NOMO-1 (cell line): Measurements from ENCODE around the gene MTUS2.

Experiments used
- DNase-seq, 2 experiments: peaks; one replicate each; lab custom pipeline; 2025; ENCODE audit not compliant: unreplicated experiment in 2 of 2; lab: John Stamatoyannopoulos, UW

The MTUS2 gene

GRCh38 chr13:28856287-28856686 is 36.1 kb downstream of the MTUS2 start:
- DNase-seq, result no peak

GRCh38 chr13:28859069-28859468 is 38.9 kb downstream of the MTUS2 start:
- no peak for DNase-seq

- DNase-seq, result no peak
These were observed 39.6 kb downstream of the MTUS2 start for GRCh38 chr13:28859717-28860116.

- no peak for DNase-seq
These were observed 44.4 kb downstream of the MTUS2 start for GRCh38 chr13:28864544-28864943.

DNA sequence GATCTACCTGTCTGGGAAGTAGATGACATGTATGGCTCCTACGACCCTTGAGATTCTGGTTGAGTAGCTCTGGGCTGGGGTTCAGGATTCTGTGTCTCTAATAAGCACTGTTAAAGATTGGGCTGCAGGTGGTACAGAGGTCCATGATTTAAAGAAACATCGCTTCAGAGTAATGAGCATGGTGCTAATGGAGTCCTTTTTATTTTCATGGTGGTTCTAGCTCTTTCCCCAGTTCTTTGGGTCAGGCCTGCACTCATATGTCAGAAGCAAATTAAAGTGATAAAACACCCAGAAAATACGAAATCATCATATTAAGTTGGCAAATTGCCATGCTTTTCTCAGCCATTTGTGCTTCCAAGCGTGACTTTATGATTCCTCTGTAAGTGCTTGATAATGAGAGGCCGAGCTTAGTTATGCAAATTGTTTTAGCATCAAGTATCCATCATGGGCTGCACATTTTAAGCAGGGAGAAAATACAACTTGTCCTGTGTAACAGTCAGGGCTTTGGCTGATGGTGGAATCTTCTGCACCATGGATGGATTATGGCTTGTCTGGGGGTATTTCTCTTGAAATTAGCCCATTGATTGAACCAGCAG is 45.1 kb downstream of the MTUS2 start:
- DNase-seq, result no peak

DNA sequence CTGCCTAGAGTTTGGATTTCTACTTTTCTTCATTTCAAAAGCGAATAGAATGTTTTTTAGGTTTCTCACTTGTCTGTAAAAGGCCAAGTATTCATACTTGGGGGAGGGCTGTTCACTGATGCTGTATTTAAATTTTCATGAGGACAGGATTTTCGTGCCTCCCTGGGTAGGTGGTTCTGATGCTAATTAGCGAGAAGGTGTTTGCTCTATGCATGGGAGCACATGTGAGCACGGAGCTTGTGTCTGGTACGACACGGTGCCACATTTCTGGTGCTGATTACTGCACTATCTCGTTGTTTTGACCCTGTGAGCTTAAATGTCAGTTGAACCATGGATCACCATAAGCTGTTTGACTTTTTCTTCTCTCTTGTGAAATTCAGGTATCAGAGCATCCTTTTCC is 45.8 kb downstream of the MTUS2 start:
- DNase-seq, result no peak

- DNase-seq, result no peak
These were observed 46.8 kb downstream of the MTUS2 start for GRCh38 chr13:28866932-28867331.

- DNase-seq, result no peak
These were observed 47.4 kb downstream of the MTUS2 start for GRCh38 chr13:28867564-28867963.

- peak; percentile 1 to 23 for DNase-seq
These were observed 52.5 kb downstream of the MTUS2 start for GRCh38 chr13:28872427-28873176.

- DNase-seq, result no peak
These were observed 55.9 kb downstream of the MTUS2 start for GRCh38 chr13:28875846-28876615.

GRCh38 chr13:28877408-28877807 is 57.3 kb downstream of the MTUS2 start:
- DNase-seq, result no peak

DNA sequence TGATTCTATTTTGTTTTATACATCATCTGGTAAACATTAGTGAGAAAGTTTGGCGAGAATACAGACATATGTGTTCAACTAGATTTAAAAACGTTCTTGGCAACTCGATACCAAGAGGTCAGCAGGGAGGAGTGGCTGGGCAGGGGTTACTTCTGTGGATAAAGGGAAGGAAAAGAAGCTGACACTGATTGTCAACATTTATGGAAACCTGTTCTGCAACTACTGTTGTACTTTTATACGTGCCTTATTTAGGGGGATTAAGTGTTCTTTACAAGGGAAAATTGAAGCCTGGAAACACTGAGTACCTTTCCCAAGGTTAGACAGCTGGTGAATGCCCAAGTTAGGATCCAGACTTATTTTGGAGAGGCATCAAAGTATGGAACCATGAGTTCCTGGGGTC is 65.0 kb downstream of the MTUS2 start:
- DNase-seq, result no peak

- DNase-seq, result peak in 1 of 2 experiments; percentile 10
These were observed 69.1 kb downstream of the MTUS2 start for GRCh38 chr13:28889086-28889732.

DNA sequence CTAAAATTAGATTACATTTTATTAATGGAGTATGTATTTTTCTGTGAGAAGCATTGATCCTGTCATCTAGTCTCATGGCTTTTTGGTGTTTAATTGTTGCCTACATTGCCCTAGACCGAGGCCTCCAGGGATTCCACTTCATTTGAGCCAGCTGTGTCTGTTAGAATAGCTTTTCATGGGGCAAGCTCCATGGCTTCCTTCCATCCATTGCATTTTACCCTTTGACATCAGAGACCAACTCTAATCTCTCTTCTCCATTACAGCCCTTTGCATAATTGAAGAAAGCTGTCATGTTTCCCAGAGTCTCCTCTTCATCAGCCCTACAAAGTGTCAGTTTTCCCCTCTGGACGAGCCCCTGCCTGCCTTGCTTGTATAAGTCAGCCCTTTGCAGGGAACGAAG is 70.6 kb downstream of the MTUS2 start:
- no peak for DNase-seq

GRCh38 chr13:28918030-28918429 is 97.9 kb downstream of the MTUS2 start:
- no peak for DNase-seq

DNA sequence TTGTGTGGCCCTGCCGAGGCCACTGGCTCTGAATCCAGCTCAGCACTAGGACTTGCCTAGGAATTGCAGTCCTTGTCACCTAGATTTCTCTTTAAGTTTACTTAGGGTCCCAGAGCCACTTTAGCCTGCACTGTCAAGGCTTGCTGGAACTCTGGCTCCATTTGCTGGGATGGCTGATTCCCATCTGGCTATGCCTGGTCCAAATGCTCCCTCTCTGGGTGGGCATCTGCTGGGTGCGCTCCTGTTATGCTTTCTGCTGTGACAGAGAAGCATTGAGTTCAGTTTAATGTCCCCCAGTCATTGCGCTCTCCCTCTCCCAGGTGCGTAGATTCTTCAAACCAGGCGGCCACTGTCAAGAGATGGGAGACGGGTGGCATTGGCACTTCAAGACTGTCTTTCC is 102.2 kb downstream of the MTUS2 start:
- no peak for DNase-seq

DNA sequence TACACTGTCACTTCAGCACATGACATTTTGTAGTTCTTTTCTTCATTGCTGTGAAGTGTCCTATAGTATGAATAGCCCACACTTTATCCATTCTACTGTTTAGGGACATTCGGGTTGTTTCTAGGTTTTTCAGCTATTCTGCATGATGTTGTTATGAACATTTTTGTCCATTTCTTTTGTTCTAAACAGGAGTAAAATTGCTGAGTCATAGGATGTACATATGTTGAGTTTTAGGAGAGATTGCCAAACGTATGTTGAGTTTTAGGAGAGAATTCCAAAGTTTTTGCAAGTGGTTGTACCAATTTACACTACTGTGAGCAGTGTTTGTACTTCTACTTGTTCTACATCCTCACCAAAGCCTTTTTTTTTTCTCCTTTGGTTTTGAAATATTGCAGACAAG is 115.0 kb downstream of the MTUS2 start:
- no peak for DNase-seq

DNA sequence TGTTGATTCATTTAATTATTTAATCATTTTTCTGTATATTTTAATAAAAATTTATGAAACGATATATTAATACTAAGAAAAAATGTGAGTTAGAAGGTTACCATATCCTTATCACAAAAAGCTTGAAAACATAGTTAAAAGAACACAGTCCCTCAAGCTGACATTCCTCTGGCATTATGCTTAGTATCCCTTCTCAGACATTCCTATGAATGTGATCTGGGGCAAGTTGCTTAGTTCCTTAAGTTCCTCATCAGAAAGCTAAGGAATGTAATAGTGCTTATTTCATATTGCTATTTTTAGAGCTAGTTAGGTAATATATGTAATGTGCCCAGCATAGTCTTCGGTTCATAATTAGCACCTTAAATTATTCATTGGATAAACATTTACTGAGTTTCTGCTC is 122.8 kb downstream of the MTUS2 start:
- DNase-seq, result no peak

- DNase-seq, result peak in 1 of 2 experiments; percentile 1
These were observed 133.7 kb downstream of the MTUS2 start for GRCh38 chr13:28953714-28954418.

DNA sequence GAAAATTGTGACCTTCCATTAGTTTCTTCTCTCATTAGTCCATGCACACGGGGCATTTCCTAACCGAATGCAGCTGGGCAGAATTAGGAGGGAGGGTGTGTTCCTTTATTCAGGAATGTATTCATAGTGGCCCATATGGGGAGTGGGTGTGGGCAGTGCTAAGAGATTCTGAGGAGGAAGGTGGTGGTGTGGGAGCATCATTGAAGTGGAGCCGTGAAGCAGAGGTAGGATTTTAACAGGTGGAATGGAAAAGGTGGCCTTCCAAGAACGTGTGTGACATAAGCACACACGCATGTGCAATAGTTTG is 134.2 kb downstream of the MTUS2 start:
- DNase-seq, result no peak

- no peak for DNase-seq
These were observed 134.7 kb downstream of the MTUS2 start for GRCh38 chr13:28954810-28955209.
